GM23338 (cell line): Measurements from ENCODE around the gene SMARCA2.

Experiments used
- CREB1 ChIP-seq: fragments of 250-450 bp; sonication (Bioruptor Pico); IDR thresholded peaks from 2 replicates; pipeline ENCODE4 v1.5.0; 2020; ENCODE audit warnings: low read depth, mild to moderate bottlenecking, moderate library complexity
- CTCF ChIP-seq, 2 experiments: fragments of 200-600 bp in 1 of 2; sonication (generic) in 1 of 2; conservative IDR thresholded peaks; 2 replicates each; pipeline versions ENCODE4 v1.5.1 to v1.6.1; 2016 to 2017; ENCODE audit warnings: antibody characterized with exemption in 2 of 2, low read depth in 2 of 2, mild to moderate bottlenecking in 2 of 2, moderate library complexity in 1 of 2
- EZH2 ChIP-seq: fragments of 200-600 bp; sonication (generic); IDR thresholded peaks from one replicate; pipeline ENCODE4 v1.8.0; 2017; ENCODE audit warnings: antibody characterized with exemption, mild to moderate bottlenecking, low read depth; ENCODE audit not compliant: unreplicated experiment
- EZH2phosphoT487 ChIP-seq: fragments of 200-600 bp; sonication (generic); IDR thresholded peaks from one replicate; pipeline ENCODE4 v1.8.1; 2018; ENCODE audit warnings: antibody characterized with exemption; ENCODE audit not compliant: unreplicated experiment
- NANOG ChIP-seq: IDR thresholded peaks from 2 replicates; pipeline ENCODE4 v1.6.1; 2016; ENCODE audit warnings: antibody characterized with exemption, borderline replicate concordance
- POLR2AphosphoS5 ChIP-seq: IDR thresholded peaks from 2 replicates; pipeline ENCODE4 v1.6.1; 2016; ENCODE audit warnings: antibody characterized with exemption, low read depth
- ZNF114 ChIP-seq: fragments of 250-450 bp; sonication (Bioruptor Pico); IDR thresholded peaks from 2 replicates; pipeline ENCODE4 v1.5.0; 2020; ENCODE audit warnings: mild to moderate bottlenecking, moderate library complexity
- ZNF331 ChIP-seq: fragments of 250-450 bp; sonication (Bioruptor Pico); IDR thresholded peaks from 2 replicates; pipeline ENCODE4 v1.5.0; 2020; ENCODE audit warnings: low read depth, mild to moderate bottlenecking, moderate library complexity

GRCh38 chr9:2180154-2180553, 165.0 kb downstream of the SMARCA2 start:
- TF ChIP-seq CTCF (conservative IDR thresholded peaks at IDR 0.05; ENCODE audit: low read depth in 2 of 2) (no peak), POLR2AphosphoS5 (no peak), ZNF114 (CRISPR knock-in tag) (no peak), EZH2phosphoT487 (no peak), NANOG (no peak), EZH2 (no peak), ZNF331 (CRISPR knock-in tag) (no peak), CREB1 (CRISPR knock-in tag) (no peak)
